Measurements from ENCODE around the gene SCCPDH.

- TF ChIP-seq, protein P1, sequence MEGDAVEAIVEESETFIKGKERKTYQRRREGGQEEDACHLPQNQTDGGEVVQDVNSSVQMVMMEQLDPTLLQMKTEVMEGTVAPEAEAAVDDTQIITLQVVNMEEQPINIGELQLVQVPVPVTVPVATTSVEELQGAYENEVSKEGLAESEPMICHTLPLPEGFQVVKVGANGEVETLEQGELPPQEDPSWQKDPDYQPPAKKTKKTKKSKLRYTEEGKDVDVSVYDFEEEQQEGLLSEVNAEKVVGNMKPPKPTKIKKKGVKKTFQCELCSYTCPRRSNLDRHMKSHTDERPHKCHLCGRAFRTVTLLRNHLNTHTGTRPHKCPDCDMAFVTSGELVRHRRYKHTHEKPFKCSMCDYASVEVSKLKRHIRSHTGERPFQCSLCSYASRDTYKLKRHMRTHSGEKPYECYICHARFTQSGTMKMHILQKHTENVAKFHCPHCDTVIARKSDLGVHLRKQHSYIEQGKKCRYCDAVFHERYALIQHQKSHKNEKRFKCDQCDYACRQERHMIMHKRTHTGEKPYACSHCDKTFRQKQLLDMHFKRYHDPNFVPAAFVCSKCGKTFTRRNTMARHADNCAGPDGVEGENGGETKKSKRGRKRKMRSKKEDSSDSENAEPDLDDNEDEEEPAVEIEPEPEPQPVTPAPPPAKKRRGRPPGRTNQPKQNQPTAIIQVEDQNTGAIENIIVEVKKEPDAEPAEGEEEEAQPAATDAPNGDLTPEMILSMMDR (IDR thresholded peaks at IDR 0.05; ENCODE audit: low read depth, low read length), result no peak
- no peak for TF ChIP-seq EZH2phosphoT487 (IDR thresholded peaks at IDR 0.05; ENCODE audit: low read depth)
Observed at GRCh38 chr1:246803883-246804282, 79.7 kb downstream of the SCCPDH start.
